Epithelial cell of proximal tubule (primary cell): Measurements from ENCODE around the gene ANKRD11. TPM values are rescaled to one million over a fixed set of nuclear protein-coding genes. Genes with fewer than 3 reads are reported as not detected.

ENCODE experiments used
- DNase-seq: peaks from one replicate; pipeline ENCODE4 v3.0.0-alpha.2; 2011; ENCODE audit warnings: low read depth
- H3K4me3 ChIP-seq: 2 replicates; pipeline ENCODE4 v1.5.1; 2011; ENCODE audit warnings: low read depth, mild to moderate bottlenecking, low read length
- CTCF ChIP-seq: conservative IDR thresholded peaks from 2 replicates; pipeline ENCODE4 v1.5.1; 2012; ENCODE audit warnings: low read depth, mild to moderate bottlenecking, low read length
- total RNA-seq: library from RNA; depleted of rRNA; stranded (reverse); fragments of >200 nt; gene quantifications from 2 replicates; pipeline ENCODE4 v1.2.3, GENCODE V29; 2015

ANKRD11 gene
- total RNA-seq, 1 donor from 2014 or later = 44.3 TPM

GRCh38 chr16:89489040-89489897 lies 1.1 kb downstream of the ANKRD11 start:
- H3K4me3 ChIP-seq = peak overlapping the region; percentile 69
- peak; percentile 67 for DNase-seq
- no peak for TF ChIP-seq CTCF

GRCh38 chr16:89485701-89486246 lies 4.6 kb downstream of the ANKRD11 start:
- no peak overlapping the region for H3K4me3 ChIP-seq
- TF ChIP-seq CTCF = no peak
- DNase-seq = no peak

GRCh38 chr16:89484923-89485679 lies 5.3 kb downstream of the ANKRD11 start:
- no peak for DNase-seq
- no peak for TF ChIP-seq CTCF
- no peak overlapping the region for H3K4me3 ChIP-seq

- no peak overlapping the region for H3K4me3 ChIP-seq
- TF ChIP-seq CTCF = no peak
- no peak for DNase-seq
These were observed 6.3 kb downstream of the ANKRD11 start for GRCh38 chr16:89484041-89484501.

GRCh38 chr16:89482817-89483205 lies 7.5 kb downstream of the ANKRD11 start:
- no peak for TF ChIP-seq CTCF
- no peak overlapping the region for H3K4me3 ChIP-seq
- DNase-seq = no peak

GRCh38 chr16:89482150-89482816 lies 8.1 kb downstream of the ANKRD11 start:
- no peak for TF ChIP-seq CTCF
- H3K4me3 ChIP-seq = no peak overlapping the region
- no peak for DNase-seq
